Measurements from ENCODE around the gene AQP5.

AQP5 gene

GRCh38 chr12:49944046-49944445 is 17.6 kb upstream of the AQP5 start:
- no peak overlapping the region for H2AFZ ChIP-seq
- H3K36me3 ChIP-seq (ENCODE audit: control insufficient read depth, insufficient read depth, low read length), result no peaks in the 10 kb centered on the region
- no peaks in the 10 kb centered on the region for H3K79me2 ChIP-seq
- H3K4me2 ChIP-seq (ENCODE audit: low read length), result no peak overlapping the region
- H3K9ac ChIP-seq, result no peak overlapping the region
- H3K9me3 ChIP-seq (ENCODE audit: control insufficient read depth, low read length), result no peaks in the 10 kb centered on the region
- H3K27me3 ChIP-seq (ENCODE audit: control insufficient read depth, insufficient read depth, low read length), result no peaks in the 10 kb centered on the region
- TF ChIP-seq CTCF (IDR thresholded peaks at IDR 0.05), result no peak
- H3K4me1 ChIP-seq, result peaks cover 38% of the 10 kb centered on the region
- no peak overlapping the region for H3K4me3 ChIP-seq (ENCODE audit: low read depth, low read length)
- H3K27ac ChIP-seq, result peak overlapping the region; percentile 73

DNA sequence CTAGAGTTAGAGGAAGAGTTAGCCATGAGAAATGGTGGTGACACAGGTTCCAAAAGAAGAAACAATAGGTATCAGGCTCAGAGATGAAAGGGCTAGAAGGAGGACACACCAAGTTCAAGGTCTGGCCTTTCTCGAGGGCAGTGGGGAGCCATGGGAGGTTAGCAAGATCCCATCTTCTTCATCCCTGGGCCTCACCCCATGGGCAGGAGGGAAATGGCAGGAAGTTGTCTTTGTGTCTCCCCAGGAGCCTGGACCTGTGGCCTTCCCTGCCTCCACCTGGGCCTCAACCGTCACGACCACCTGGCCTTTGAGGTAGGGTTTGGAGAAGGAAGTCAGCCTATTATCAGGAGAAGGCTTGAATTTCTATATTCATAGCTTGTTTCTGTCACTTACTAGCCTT is 17.0 kb upstream of the AQP5 start:
- TF ChIP-seq CTCF (IDR thresholded peaks at IDR 0.05), result no peak
- no peak overlapping the region for H3K9ac ChIP-seq
- H3K4me2 ChIP-seq (ENCODE audit: low read length), result no peak overlapping the region

DNA sequence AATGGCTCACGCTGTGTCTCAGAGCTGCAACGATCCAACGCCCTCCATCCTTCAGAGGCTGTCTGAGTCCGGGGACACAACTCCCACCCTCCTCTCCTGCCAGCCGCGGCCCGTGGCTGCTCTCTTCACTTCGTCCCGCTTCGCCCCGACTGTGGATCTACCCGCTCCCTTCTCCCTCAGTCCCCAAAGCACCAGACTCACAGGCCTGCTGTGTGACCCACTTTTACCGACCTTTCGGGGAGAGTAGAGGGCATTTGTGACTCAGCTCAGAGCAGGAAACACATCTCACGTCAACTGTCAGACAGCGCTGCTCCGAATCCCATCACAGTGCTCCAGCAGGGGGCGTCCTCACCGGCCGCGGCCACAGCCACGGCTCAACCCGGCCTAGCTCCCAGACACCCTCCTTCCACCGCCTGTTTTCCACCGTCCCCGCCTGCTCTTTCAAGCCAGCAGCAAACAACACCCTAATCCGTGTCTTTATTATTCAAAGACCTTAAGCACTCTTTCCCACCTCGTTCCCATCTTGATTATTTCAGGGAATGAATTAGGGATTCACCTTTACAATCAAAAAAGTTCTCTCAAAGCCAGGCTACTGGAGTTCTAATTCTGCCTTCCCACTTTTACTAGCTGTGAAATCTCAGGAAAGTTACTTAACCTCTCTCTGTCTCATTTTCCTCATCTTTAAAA is 16.1 kb upstream of the AQP5 start:
- peak overlapping the region; percentile 34 for H3K4me2 ChIP-seq (ENCODE audit: low read length)
- peak overlapping the region; percentile 42 for H3K27ac ChIP-seq
- H3K79me2 ChIP-seq, result no peaks in the 10 kb centered on the region
- no peaks in the 10 kb centered on the region for H3K36me3 ChIP-seq (ENCODE audit: control insufficient read depth, insufficient read depth, low read length)
- H3K27me3 ChIP-seq (ENCODE audit: control insufficient read depth, insufficient read depth, low read length), result no peaks in the 10 kb centered on the region
- no peaks in the 10 kb centered on the region for H3K9me3 ChIP-seq (ENCODE audit: control insufficient read depth, low read length)
- H3K4me3 ChIP-seq (ENCODE audit: low read depth, low read length), result peak overlapping the region; percentile 10
- H3K9ac ChIP-seq, result no peak overlapping the region
- H2AFZ ChIP-seq, result peak overlapping the region; percentile 78
- peaks cover 41% of the 10 kb centered on the region for H3K4me1 ChIP-seq
- TF ChIP-seq CTCF (IDR thresholded peaks at IDR 0.05), result peak; percentile 83

More for the DNA sequence above, 17.0 kb upstream of the AQP5 start:
- peaks cover 38% of the 10 kb centered on the region for H3K4me1 ChIP-seq
- no peaks in the 10 kb centered on the region for H3K36me3 ChIP-seq (ENCODE audit: control insufficient read depth, insufficient read depth, low read length)
- H3K9me3 ChIP-seq (ENCODE audit: control insufficient read depth, low read length), result no peaks in the 10 kb centered on the region
- no peak overlapping the region for H2AFZ ChIP-seq
- H3K4me3 ChIP-seq (ENCODE audit: low read depth, low read length), result no peak overlapping the region
- H3K27me3 ChIP-seq (ENCODE audit: control insufficient read depth, insufficient read depth, low read length), result no peaks in the 10 kb centered on the region
- no peaks in the 10 kb centered on the region for H3K79me2 ChIP-seq
- peak overlapping the region; percentile 73 for H3K27ac ChIP-seq

- Histone ChIP-seq H3K4me2 (ENCODE audit: low read length) (peak overlapping the region; percentile 34), H3K27me3 (ENCODE audit: control insufficient read depth, insufficient read depth, low read length) (no peaks in the 10 kb centered on the region), H3K79me2 (no peaks in the 10 kb centered on the region), H3K27ac (peak overlapping the region; percentile 42), H3K36me3 (ENCODE audit: control insufficient read depth, insufficient read depth, low read length) (no peaks in the 10 kb centered on the region), H3K4me3 (ENCODE audit: low read depth, low read length) (no peak overlapping the region), H3K4me1 (peaks cover 41% of the 10 kb centered on the region), H3K9ac (no peak overlapping the region), H2AFZ (peak overlapping the region; percentile 78), H3K9me3 (ENCODE audit: control insufficient read depth, low read length) (no peaks in the 10 kb centered on the region)
- no peak for TF ChIP-seq CTCF (IDR thresholded peaks at IDR 0.05)
Measured at GRCh38 chr12:49946086-49946485, 15.6 kb upstream of the AQP5 start.

- Histone ChIP-seq H3K9ac (no peak overlapping the region), H3K79me2 (no peaks in the 10 kb centered on the region)
Measured at GRCh38 chr12:49946497-49946896, 15.2 kb upstream of the AQP5 start.

More at GRCh38 chr12:49946497-49946896, 15.2 kb upstream of the AQP5 start:
- Histone ChIP-seq H3K9me3 (ENCODE audit: control insufficient read depth, low read length) (no peaks in the 10 kb centered on the region), H3K36me3 (ENCODE audit: control insufficient read depth, insufficient read depth, low read length) (no peaks in the 10 kb centered on the region), H3K4me2 (ENCODE audit: low read length) (no peak overlapping the region), H2AFZ (no peak overlapping the region), H3K4me3 (ENCODE audit: low read depth, low read length) (no peak overlapping the region), H3K4me1 (peaks cover 41% of the 10 kb centered on the region), H3K27me3 (ENCODE audit: control insufficient read depth, insufficient read depth, low read length) (no peaks in the 10 kb centered on the region), H3K27ac (no peak overlapping the region)
- TF ChIP-seq CTCF (IDR thresholded peaks at IDR 0.05), result no peak
